Suprapubic skin (tissue), 4 donors: ENCODE data around the gene SAA1. TPM values are rescaled to one million over a fixed set of nuclear protein-coding genes. Genes with fewer than 3 reads are reported as not detected.
"Not testable (repeated sequence)": the region's sequence is repeated elsewhere in the genome, so short reads cannot be mapped to it uniquely, and the experiment has no call there.

ENCODE experiments used
- DNase-seq, 2 donors: peaks; one replicate each; pipeline ENCODE4 v3.0.0-alpha.2; 2019; ENCODE audit warnings: low spot score in 2 of 2
- H3K27ac ChIP-seq: fragments of 200-600 bp; sonication (generic); one replicate; pipeline ENCODE4 v1.5.1; 2019
- H3K27me3 ChIP-seq: fragments of 200-600 bp; sonication (generic); one replicate; pipeline ENCODE4 v1.5.1; 2019
- H3K36me3 ChIP-seq: fragments of 200-600 bp; sonication (generic); one replicate; pipeline ENCODE4 v1.5.1; 2019
- H3K4me1 ChIP-seq: fragments of 200-600 bp; sonication (generic); one replicate; pipeline ENCODE4 v1.5.1; 2019
- H3K4me3 ChIP-seq: fragments of 200-600 bp; sonication (generic); one replicate; pipeline ENCODE4 v1.5.1; 2019; ENCODE audit warnings: mild to moderate bottlenecking
- H3K9me3 ChIP-seq: fragments of 200-600 bp; sonication (generic); one replicate; pipeline ENCODE4 v1.5.1; 2019
- CTCF ChIP-seq, 2 donors: fragments of 200-600 bp in 1 of 2; fragments of 450-650 bp in 1 of 2; sonication (generic) in 1 of 2; IDR thresholded peaks; one replicate each; pipeline ENCODE4 v1.5.1; 2016 to 2019; ENCODE audit warnings: antibody characterized with exemption in 2 of 2, mild to moderate bottlenecking in 1 of 2, moderate library complexity in 1 of 2
- EP300 ChIP-seq: sonication (generic); formaldehyde crosslinking; IDR thresholded peaks from one replicate; pipeline ENCODE4 v1.6.1; 2017; ENCODE audit warnings: antibody characterized with exemption
- POLR2A ChIP-seq, 2 donors: fragments of 450-650 bp; IDR thresholded peaks; one replicate each; pipeline ENCODE4 v1.6.1; 2017; ENCODE audit warnings: antibody characterized with exemption in 2 of 2, mild to moderate bottlenecking in 2 of 2, moderate library complexity in 2 of 2
- POLR2AphosphoS5 ChIP-seq, 3 donors: sonication (generic); formaldehyde crosslinking; IDR thresholded peaks; one replicate each; pipeline ENCODE4 v1.6.1; 2017; ENCODE audit warnings: antibody characterized with exemption in 3 of 3
- WGBS: methylation state at CpG from one replicate; pipeline ENCODE4 v1.1.5; 2018; 5-methylcytosine and 5-hydroxymethylcytosine counted together
- total RNA-seq, 4 donors: library from RNA; depleted of rRNA; stranded (reverse); fragments of >200 nt; gene quantifications; one replicate each; pipeline ENCODE4 v1.1.0, GENCODE V29; 2016

Gene SAA1
- total RNA-seq, 4 donors from 2014 or later = 10.5 to 79.1 (median 49.1) TPM

- no peak overlapping the region for H3K4me3 ChIP-seq
- H3K27me3 ChIP-seq = no peaks in the 10 kb centered on the region
- 84% methylated on average over 4 of the region's 4 CpGs for WGBS
- no peaks in the 10 kb centered on the region for H3K36me3 ChIP-seq
- no peaks in the 10 kb centered on the region for H3K9me3 ChIP-seq
- TF ChIP-seq POLR2AphosphoS5 (IDR thresholded peaks at IDR 0.05) = no peak
- no peak for TF ChIP-seq POLR2A (IDR thresholded peaks at IDR 0.05)
- no peak overlapping the region for H3K27ac ChIP-seq
- DNase-seq = no peak
- H3K4me1 ChIP-seq = peaks cover 3% of the 10 kb centered on the region
Observed at GRCh38 chr11:18264035-18264434, 2.0 kb upstream of the SAA1 start.

GRCh38 chr11:18264677-18265555 is 1.1 kb upstream of the SAA1 start:
- no peak overlapping the region for H3K4me3 ChIP-seq
- no peak for DNase-seq
- no peak overlapping the region for H3K27ac ChIP-seq
- H3K27me3 ChIP-seq = no peaks in the 10 kb centered on the region
- TF ChIP-seq CTCF (IDR thresholded peaks at IDR 0.05) (no peak), EP300 (no peak), POLR2A (IDR thresholded peaks at IDR 0.05) (no peak), POLR2AphosphoS5 (IDR thresholded peaks at IDR 0.05) (no peak)
- WGBS = 75% methylated on average over 1 of the region's 1 CpG
- no peaks in the 10 kb centered on the region for H3K9me3 ChIP-seq
- no peaks in the 10 kb centered on the region for H3K36me3 ChIP-seq
- H3K4me1 ChIP-seq = peaks cover 3% of the 10 kb centered on the region

GRCh38 chr11:18267335-18268133 is 1.5 kb downstream of the SAA1 start:
- not testable (repeated sequence) for H3K27ac ChIP-seq, H3K4me3 ChIP-seq, DNase-seq, H3K27me3 ChIP-seq, H3K36me3 ChIP-seq, H3K4me1 ChIP-seq, H3K9me3 ChIP-seq
- WGBS = 85% methylated on average over 3 of the region's 10 CpGs

GRCh38 chr11:18269252-18269651 is 3.2 kb downstream of the SAA1 start:
- WGBS = 60% methylated on average over 1 of the region's 5 CpGs
- H3K4me3 ChIP-seq = not testable (repeated sequence)

GRCh38 chr11:18270102-18270501 is 4.0 kb downstream of the SAA1 start:
- WGBS = 82% methylated on average over 4 of the region's 4 CpGs

More at GRCh38 chr11:18269252-18269651, 3.2 kb downstream of the SAA1 start:
- not testable (repeated sequence) for H3K4me1 ChIP-seq, DNase-seq, H3K27me3 ChIP-seq, H3K36me3 ChIP-seq, H3K27ac ChIP-seq, H3K9me3 ChIP-seq

GRCh38 chr11:18271206-18271605 is 5.1 kb downstream of the SAA1 start:
- Histone ChIP-seq H3K4me3 (no peak overlapping the region), H3K4me1 (no peaks in the 10 kb centered on the region), H3K36me3 (peaks cover 3% of the 10 kb centered on the region), H3K27me3 (no peaks in the 10 kb centered on the region), H3K27ac (no peak overlapping the region), H3K9me3 (no peaks in the 10 kb centered on the region)
- no peak for DNase-seq
- 81% methylated on average over 4 of the region's 4 CpGs for WGBS
- TF ChIP-seq POLR2A (IDR thresholded peaks at IDR 0.05) (no peak), POLR2AphosphoS5 (IDR thresholded peaks at IDR 0.05) (no peak), EP300 (no peak), CTCF (IDR thresholded peaks at IDR 0.05) (no peak)

More at GRCh38 chr11:18270102-18270501, 4.0 kb downstream of the SAA1 start:
- TF ChIP-seq EP300 = no peak
- no peak for TF ChIP-seq POLR2AphosphoS5 (IDR thresholded peaks at IDR 0.05)
- TF ChIP-seq CTCF (IDR thresholded peaks at IDR 0.05) = no peak
- Histone ChIP-seq H3K27ac (no peak overlapping the region), H3K36me3 (no peaks in the 10 kb centered on the region), H3K4me1 (peaks cover 3% of the 10 kb centered on the region), H3K9me3 (no peaks in the 10 kb centered on the region), H3K27me3 (no peaks in the 10 kb centered on the region), H3K4me3 (no peak overlapping the region)
- DNase-seq = no peak
